ENCODE measurements around the gene ACOT4.
"Not testable (repeated sequence)": the region's sequence is repeated elsewhere in the genome, so short reads cannot be mapped to it uniquely, and the experiment has no call there.

ACOT4 gene

DNA sequence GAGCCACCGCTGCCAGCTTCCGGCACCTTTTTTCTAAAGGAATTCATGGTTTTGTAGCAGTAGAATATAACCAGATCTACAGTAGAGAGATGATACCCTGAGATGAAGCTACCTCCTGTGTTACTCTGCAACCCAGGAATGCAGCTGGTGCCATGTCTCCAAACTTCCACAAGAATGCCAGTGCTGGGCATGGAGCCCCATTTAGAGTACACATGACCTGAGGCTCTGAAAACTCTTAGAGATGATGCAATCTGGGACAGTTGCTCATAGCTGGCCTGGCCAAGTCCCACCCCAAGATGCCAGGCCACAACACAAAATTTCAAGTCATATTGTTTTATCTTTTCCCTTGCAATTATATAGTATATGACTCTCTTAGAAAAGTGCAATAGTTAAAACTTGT lies 14.5 kb upstream of the ACOT4 start:
- DNase-seq (ENCODE audit: low read depth): not testable (repeated sequence)

DNA sequence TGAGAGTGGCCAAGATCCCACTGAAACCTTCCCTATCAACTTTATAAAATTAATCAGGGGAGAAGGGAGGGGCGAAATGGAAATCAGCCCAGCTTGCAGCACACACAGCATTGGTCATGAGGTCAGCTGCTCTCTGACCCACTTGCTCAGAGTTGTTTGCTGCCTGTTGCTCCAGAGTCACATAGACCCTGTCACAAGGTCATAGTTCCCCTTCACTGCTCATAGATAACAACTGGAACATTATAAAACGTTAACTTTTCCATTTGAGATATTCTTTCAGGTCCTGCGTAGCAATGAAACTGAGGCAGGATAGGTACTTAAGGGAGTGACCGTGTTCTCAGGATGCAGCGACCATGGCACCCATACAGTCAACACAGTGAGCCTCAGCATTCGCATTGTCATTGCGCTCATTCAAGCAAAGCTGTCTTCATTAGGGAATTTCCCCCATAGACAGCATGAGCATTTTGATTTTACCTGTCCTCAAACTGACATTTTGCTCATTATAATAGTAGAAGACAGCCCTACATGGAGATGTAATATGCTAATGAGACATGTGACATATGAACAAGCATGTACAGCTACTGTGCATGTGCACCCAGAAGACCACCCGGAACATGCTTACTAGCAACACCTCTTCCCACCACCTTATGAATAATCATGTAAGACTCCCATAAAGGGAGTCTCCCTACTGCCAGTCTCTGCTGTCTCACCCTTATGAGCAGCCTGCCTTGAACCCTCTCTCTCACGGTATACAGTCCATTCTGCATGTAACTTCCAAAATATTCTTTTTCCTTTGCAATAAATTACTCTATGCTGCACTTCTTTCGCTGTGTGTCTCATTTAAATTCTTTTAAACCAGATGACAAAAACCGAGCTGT lies 9.3 kb upstream of the ACOT4 start:
- DNase-seq (ENCODE audit: low read depth): not testable (repeated sequence)

DNA sequence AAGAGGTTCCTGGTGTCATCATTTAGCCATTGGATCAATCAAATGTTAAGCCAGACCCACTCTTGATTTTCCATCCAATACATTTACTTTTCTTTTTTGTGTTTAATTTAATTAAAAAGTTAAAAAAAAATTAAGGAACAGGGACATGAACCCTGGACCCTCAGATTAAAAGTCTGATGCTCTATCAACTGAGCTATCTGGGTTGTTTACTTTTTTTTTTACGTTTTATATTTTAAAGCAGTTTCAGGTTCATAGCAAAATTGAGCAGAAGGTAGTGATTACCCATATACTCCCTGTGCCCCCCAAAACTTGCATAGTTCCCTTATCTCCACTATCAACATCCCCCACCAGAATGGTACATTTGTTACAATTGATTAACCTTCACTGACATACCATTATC lies 3.0 kb upstream of the ACOT4 start:
- no peak for DNase-seq (ENCODE audit: low read depth)

DNA sequence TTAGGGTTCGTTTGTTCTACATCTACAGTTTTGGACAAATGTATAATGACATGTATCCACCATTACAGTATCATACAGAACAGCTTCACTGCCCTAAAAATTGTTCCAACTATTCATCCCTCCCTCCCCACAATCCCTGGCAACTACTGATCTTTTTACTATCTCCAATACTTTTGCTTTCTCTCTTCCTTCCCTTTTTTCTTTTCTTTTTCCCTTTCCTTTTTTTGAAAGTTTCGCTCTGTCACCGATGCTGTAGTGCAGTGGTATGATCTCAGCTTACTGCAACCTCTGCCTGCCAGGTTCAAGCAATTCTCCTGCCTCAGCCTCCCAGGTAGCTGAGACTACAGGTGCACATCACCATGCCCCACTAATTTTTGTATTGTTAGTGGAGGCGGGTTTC lies 2.6 kb upstream of the ACOT4 start:
- DNase-seq (ENCODE audit: low read depth): no peak

DNA sequence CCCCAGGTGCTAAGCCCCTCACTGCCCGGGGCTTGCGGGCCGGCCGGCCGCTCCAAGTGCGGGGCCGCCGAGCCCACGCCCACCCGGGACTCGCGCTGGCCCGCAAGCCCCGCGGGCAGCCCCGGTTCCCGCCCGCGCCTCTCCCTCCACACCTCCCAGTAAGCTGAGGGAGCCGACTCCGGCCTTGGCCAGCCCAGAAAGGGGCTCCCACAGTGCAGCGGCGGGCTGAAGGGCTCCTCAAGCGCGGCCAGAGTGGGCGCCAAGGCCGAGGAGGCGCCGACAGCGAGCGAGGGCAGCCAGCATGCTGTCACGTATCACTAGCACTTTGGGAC lies 1.0 kb upstream of the ACOT4 start:
- DNase-seq (ENCODE audit: low read depth): not testable (repeated sequence)

- no peak for DNase-seq (ENCODE audit: low read depth)
Measured at GRCh38 chr14:73594491-73594890, 2.8 kb downstream of the ACOT4 start.

GRCh38 chr14:73599499-73599898 lies 7.8 kb downstream of the ACOT4 start:
- DNase-seq (ENCODE audit: low read depth): no peak

GRCh38 chr14:73602994-73603393 lies 11.3 kb downstream of the ACOT4 start:
- DNase-seq (ENCODE audit: low read depth): no peak

GRCh38 chr14:73606271-73606670 lies 14.6 kb downstream of the ACOT4 start:
- DNase-seq (ENCODE audit: low read depth): no peak

GRCh38 chr14:73607241-73607640 lies 15.6 kb downstream of the ACOT4 start:
- DNase-seq (ENCODE audit: low read depth): no peak

DNA sequence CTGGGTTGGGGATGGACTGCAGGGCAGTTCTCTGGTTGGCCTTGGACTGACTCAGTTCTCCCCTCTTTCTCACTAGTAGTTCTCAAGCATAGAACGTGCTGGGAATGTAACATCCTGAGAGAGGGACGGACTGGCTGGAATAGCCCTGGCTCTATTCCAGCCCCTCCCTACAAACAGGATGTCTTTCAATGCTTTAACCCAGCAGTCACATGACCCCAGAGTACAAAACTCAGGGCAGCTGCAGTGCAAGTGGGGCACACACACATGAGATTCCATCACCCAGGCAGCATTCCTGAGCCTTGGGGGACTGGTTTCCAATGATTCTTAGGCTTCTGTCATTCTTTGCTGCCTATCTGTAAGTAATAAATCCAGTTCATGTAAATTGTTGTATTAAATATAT lies 19.0 kb downstream of the ACOT4 start:
- DNase-seq (ENCODE audit: low read depth): no peak

DNA sequence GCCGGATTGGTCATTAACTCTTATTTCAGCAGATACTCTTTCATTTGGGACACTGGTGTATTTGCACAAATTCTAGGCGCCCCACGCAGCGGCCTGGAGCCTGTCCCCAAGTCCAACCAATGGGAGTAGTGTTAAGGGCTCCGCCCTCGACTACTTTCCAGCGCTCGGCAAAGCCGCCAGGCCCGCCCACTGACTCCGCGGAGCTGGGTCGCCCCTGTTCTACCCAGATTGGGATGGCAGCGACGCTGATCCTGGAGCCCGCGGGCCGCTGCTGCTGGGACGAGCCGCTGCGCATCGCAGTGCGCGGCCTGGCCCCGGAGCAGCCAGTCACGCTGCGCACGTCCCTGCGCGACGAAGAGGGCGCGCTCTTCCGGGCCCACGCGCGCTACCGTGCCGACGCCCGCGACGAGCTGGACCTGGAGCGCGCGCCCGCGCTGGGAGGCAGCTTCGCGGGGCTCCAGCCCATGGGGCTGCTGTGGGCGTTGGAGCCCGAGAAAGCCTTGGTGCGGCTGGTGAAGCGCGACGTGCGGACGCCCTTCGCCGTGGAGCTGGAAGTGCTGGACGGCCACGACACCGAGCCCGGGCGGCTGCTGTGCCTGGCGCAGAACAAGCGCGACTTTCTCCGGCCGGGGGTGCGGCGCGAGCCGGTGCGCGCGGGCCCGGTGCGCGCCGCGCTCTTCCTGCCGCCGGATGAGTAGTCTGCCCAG lies 20.8 kb downstream of the ACOT4 start, which contains the start of gene ACOT6:
Gene ACOT6 (plus strand): TSS at position 179 of the 707 bp plus-strand sequence. CDS start 55 bp downstream, at position 234.
- DNase-seq (ENCODE audit: low read depth): peak; percentile 31

DNA sequence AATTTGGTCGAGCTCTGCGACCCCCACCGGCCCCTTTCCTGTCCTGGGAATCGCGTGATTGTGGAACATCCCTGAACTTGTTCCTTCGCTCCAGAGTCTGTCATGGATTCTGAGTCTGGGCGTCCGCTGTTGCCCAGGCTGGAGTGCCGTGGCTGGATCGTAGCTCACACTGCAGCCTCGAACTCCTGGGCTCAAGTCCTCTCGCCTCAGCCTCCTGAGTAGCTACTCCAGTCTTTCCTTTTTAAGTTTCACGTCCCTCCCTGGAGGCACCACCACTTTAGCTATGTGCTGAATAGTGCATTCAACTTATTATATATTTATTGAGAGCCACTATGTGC lies 21.3 kb downstream of the ACOT4 start:
- DNase-seq (ENCODE audit: low read depth): no peak

- no peak for DNase-seq (ENCODE audit: low read depth)
Measured at GRCh38 chr14:73613419-73613963, 21.8 kb downstream of the ACOT4 start.

- DNase-seq (ENCODE audit: low read depth): no peak
Measured at GRCh38 chr14:73616831-73617230, 25.2 kb downstream of the ACOT4 start.

GRCh38 chr14:73619524-73619923 lies 27.9 kb downstream of the ACOT4 start:
- no peak for DNase-seq (ENCODE audit: low read depth)

DNA sequence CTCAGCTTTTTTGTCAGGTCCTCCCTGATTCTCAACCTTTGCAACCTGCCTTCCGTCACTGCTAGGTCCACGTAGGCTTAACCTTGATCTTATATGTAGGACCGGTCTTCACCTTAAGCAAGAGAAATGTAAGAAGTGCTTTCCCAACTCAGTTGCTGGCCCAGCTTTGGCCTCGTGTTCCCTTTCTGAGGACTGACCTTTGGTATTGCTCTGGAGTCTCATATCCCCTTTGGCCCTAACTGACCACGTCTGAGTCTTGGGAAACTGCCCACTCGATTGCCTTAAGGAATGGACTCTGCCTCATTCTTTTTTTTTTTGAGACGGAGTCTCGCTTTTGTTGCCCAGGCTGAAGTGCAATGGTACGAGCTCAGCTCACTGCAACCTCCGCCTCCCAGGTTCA lies 28.6 kb downstream of the ACOT4 start:
- DNase-seq (ENCODE audit: low read depth): no peak

GRCh38 chr14:73623504-73624054 lies 31.9 kb downstream of the ACOT4 start:
- DNase-seq (ENCODE audit: low read depth): no peak

GRCh38 chr14:73625706-73626105 lies 34.0 kb downstream of the ACOT4 start:
- no peak for DNase-seq (ENCODE audit: low read depth)

DNA sequence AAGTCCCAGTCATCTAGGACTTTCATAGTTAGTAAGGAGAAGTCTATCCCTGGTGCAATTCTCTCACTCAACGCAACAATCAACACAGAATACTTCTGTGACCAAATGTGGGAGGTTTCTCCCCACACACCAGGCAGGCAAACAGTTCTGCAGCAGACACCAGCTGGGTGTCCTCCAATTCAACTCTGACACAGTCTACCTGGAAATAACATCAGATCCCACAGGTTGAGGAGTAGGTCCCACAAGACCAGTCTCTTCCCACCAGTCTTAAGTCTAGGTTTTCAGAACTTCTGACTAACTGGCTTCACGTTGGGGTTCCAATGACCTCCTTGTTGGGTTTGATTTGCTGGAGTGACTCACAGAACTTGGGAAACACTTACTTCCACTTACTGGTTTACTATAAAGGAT lies 35.5 kb downstream of the ACOT4 start:
- DNase-seq (ENCODE audit: low read depth): no peak

DNA sequence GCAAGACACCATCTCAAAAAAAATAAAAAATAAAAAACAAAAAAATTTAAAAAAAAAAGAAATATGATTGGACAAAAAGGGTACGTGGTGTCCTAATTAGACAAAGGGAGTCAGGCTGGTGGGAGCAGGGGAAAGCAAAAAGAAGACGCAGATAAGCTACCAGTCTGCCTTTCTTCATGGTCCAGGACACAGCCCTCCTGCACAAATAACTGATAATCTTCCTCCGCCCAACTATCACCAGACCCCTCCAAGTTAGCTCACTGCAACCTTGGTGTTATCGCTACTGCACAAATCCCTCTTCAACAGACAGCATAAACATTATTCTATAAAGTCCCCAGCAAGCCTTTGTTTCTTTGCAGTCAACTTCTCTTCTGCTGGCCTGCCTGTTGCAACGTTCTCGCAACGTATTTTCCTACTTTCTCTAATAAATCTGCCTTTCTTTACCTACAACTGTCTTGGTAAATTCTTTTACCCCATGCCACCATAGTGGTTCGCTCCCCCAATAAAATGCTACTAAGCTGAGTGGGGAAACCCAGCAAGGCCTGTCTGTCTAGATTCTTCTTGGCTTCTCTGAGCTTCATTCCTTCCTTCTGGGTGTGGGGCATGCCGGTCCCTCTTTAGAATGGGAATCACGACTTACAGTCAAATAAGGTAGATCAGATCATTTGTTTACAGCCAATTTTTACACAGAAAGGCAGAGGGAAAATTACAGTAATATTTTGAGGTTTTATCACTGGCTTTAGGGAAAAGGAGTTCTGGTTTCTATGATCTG lies 38.5 kb downstream of the ACOT4 start:
- no peak for DNase-seq (ENCODE audit: low read depth)

Data from stimulated activated CD8-positive, alpha-beta memory T cell treated with anti-CD3 and anti-CD28 coated beads, Interleukin-15, amount 100 ng/mL, for 24 hours (primary cell).